Urinary bladder (tissue), 4 donors: ENCODE measurements around the gene BAG3. TPM values are rescaled to one million over a fixed set of nuclear protein-coding genes. Genes with fewer than 3 reads are reported as not detected.
"Not testable (repeated sequence)": the region's sequence is repeated elsewhere in the genome, so short reads cannot be mapped to it uniquely, and the experiment has no call there.

Experiments used
- DNase-seq: peaks from one replicate; pipeline ENCODE4 v3.0.0-alpha.2; 2015; ENCODE audit errors: extremely low spot score
- H3K27ac ChIP-seq: one replicate; pipeline ENCODE4 v1.5.1; 2013; ENCODE audit warnings: low read depth, mild to moderate bottlenecking, moderate library complexity
- H3K36me3 ChIP-seq: one replicate; pipeline ENCODE4 v1.6.1; 2013; ENCODE audit warnings: mild to moderate bottlenecking, moderate library complexity; ENCODE audit not compliant: insufficient read depth
- H3K4me1 ChIP-seq: one replicate; pipeline ENCODE4 v1.6.1; 2013; ENCODE audit warnings: mild to moderate bottlenecking, moderate library complexity; ENCODE audit not compliant: insufficient read depth
- H3K4me3 ChIP-seq: one replicate; pipeline ENCODE4 v1.5.1; 2013; ENCODE audit warnings: low read depth, low read length
- whole genome bisulfite sequencing: extraction: QIAGEN DNeasy Blood & Tissue Kit; methylation state at CpG from one replicate; pipeline ENCODE4 v1.1.7; 2013; 5-methylcytosine and 5-hydroxymethylcytosine counted together
- polyA plus RNA-seq: library from polyadenylated mRNA; stranded (reverse); fragments of 200-250 nt; gene quantifications from one replicate; pipeline ENCODE4 v1.2.3, GENCODE V29; 2013
- total RNA-seq: library from RNA; depleted of rRNA; stranded (reverse); fragments of >200 nt; gene quantifications from one replicate; pipeline ENCODE4 v1.2.3, GENCODE V29; 2014
- donor health status: healthy with polysubstance abuse.
- donor health status: healthy.

The BAG3 gene
- total and polyA plus RNA-seq, 2 donors, result 8.2 to 70.0 TPM

DNA sequence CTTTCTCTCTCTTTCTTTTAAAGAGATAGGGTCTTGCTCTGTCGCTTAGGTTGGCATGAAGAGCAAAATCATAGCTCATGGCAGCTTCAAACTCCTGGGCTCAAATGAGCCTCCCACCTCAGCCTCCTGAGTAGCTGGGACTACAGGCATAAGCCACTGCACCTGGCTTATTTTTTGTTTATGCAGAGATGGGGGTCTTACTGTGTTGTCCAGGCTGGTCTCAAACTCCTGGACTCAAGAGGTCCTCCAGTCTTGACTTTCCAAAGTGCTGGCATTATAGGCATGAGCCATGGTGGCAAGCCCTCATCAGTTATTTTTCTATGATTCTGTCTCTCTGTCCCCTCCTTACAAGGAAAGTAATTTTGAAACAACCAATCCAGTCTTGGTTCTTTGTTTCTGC, 1.1 kb upstream of the BAG3 start:
- 100% methylated on average over 1 of the region's 1 CpG for WGBS
- H3K36me3 ChIP-seq, result no peaks in the 10 kb centered on the region
- no peak for DNase-seq
- no peak overlapping the region for H3K4me3 ChIP-seq
- peaks cover 1% of the 10 kb centered on the region for H3K4me1 ChIP-seq
- H3K27ac ChIP-seq, result no peak overlapping the region

DNA sequence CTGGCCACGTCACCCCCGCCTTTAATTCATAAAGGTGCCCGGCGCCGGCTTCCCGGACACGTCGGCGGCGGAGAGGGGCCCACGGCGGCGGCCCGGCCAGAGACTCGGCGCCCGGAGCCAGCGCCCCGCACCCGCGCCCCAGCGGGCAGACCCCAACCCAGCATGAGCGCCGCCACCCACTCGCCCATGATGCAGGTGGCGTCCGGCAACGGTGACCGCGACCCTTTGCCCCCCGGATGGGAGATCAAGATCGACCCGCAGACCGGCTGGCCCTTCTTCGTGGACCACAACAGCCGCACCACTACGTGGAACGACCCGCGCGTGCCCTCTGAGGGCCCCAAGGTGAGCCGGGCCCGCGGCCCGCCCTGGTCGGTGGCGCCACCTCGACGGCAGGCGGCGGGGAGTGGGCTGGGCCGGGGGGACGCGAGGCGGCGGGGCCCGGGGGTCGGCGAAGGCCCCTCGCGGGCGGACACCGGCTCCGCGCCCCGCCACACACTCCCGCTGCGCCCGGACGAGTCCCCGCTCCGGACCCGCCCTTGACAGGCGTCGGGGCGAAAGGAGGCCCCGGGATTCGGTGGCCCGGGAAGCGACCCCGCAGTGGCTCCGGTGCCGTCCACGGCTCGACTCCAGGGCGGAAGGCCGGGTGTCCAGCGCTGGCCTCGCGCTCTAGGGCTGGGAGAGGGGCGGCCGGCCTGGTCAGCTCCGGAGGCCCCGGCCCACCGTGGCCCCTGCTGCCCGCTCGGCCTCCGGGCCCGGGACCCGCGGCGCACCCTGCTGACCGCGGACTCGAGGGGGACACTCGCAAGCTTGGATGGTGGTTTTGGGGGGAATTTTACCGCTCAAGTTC, 557 bp downstream of the BAG3 start:
- H3K27ac ChIP-seq, result peak overlapping the region; percentile 98
- H3K36me3 ChIP-seq, result no peaks in the 10 kb centered on the region
- WGBS, result under 1% methylated on average over 107 of the region's 107 CpGs
- no peak for DNase-seq
- H3K4me3 ChIP-seq, result peak overlapping the region; percentile 98
- peaks cover 1% of the 10 kb centered on the region for H3K4me1 ChIP-seq

DNA sequence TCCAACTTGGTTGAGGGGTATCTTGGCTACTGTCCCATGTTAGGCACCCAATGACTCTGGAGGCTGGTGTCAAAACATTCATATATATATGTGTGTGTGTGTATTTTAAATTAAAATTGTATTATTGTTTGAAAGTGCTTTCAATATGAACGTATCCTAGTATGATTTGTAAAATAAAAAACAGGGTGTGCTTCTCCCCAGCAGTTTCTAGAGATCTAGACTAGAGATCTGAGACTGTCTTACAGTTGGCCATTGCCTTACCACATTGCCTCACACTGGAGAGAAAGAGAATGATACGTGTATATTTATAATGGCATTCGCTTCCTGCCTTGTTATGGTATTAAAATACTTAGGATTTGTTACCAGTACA, 1.2 kb downstream of the BAG3 start:
- 5% methylated on average over 3 of the region's 3 CpGs for WGBS
- H3K27ac ChIP-seq, result peak overlapping the region; percentile 98

DNA sequence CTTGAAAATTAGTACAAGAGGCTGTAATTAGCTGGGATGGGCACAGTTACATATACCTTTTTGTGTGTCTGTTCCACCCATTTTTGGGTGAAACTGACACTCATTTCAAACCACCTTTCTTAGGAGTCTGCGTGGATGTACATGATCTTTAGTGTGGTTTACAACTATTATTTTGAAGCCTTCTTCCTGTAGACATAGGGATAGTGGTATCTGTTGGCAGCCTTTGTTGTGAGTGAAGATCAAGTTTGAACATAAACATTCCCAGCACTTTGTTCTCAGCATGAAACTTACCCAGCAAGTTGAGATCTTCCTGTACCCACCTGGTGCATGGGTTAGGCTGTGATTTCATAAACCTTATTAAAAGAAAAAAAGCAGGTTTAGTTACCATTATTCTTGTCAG, 2.0 kb downstream of the BAG3 start:
- H3K36me3 ChIP-seq, result no peaks in the 10 kb centered on the region
- peak overlapping the region; percentile 23 for H3K4me3 ChIP-seq
- WGBS, result 48% methylated on average over 1 of the region's 1 CpG
- no peak for DNase-seq
- H3K27ac ChIP-seq, result no peak overlapping the region
- H3K4me1 ChIP-seq, result peaks cover 1% of the 10 kb centered on the region

More for the DNA sequence above, 1.2 kb downstream of the BAG3 start:
- Histone ChIP-seq H3K36me3 (no peaks in the 10 kb centered on the region), H3K4me3 (peak overlapping the region; percentile 98), H3K4me1 (peaks cover 1% of the 10 kb centered on the region)
- DNase-seq, result no peak

DNA sequence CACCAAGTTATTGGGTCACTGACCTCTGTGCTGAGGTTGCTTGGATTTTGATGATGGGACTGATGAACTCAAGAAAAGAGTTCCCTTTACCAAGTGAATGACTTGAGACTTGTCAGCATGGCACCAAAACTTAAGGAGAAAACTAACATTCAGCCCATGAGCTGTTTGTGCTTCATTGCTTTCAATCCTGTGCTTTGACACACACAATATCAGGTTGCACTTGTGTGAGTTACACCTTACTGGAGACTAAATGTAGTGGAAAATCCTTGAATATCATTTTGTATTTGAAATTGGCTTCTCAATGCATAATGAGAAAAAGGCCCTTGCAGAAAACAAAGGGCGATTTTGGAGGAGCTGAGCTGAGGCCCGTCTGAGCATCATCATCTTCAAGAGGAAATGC, 2.7 kb downstream of the BAG3 start:
- Histone ChIP-seq H3K27ac (no peak overlapping the region), H3K36me3 (no peaks in the 10 kb centered on the region), H3K4me3 (no peak overlapping the region), H3K4me1 (peaks cover 3% of the 10 kb centered on the region)
- WGBS, result 74% methylated on average over 2 of the region's 2 CpGs
- DNase-seq, result no peak

DNA sequence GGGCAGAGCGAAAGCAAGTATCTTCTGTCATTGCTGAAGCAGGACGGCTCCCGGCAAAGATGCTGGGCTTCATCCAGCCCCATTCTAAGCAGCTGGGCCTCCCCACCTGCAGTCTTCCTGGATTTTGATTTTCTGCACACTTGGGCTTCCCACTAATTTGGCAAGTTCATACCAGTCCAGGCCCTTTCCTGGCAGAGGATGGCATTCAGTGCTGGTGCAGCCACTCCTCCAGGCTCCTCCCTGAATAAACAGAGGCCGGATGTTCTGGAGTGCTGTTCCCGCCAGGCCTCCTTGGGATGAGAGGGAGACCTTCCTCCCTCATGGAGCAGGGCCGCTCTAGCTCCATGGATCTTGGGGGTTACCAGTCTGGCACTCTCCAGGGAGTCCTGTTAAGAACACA, 3.4 kb downstream of the BAG3 start:
- Histone ChIP-seq H3K4me1 (peaks cover 4% of the 10 kb centered on the region), H3K4me3 (no peak overlapping the region), H3K27ac (peak overlapping the region; percentile 47), H3K36me3 (no peaks in the 10 kb centered on the region)
- no peak for DNase-seq
- 65% methylated on average over 6 of the region's 6 CpGs for WGBS

DNA sequence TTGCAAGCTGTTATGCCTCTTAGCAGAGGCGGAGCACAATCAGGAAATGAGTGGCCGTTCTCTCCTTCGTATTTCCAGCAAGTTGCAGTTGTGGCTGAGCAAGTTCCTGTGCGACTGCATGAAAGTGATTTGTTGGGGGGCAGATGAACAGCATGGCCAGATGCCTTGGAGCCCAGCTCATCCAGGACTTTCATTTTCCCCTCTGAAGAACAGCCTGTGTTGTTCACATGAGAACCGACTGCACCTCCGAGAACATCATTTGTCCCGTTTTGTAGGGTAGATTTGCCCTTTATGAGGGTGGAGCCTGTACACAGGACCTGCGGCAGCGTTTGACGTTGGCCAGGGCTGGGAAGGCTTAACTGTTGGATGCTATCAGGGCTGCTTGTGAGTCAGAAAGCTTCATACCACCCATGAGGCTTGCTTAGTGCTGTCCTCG, 4.4 kb downstream of the BAG3 start:
- no peak for DNase-seq
- 17% methylated on average over 11 of the region's 11 CpGs for WGBS
- H3K4me1 ChIP-seq, result peaks cover 4% of the 10 kb centered on the region
- no peak overlapping the region for H3K27ac ChIP-seq
- H3K36me3 ChIP-seq, result no peaks in the 10 kb centered on the region
- no peak overlapping the region for H3K4me3 ChIP-seq

DNA sequence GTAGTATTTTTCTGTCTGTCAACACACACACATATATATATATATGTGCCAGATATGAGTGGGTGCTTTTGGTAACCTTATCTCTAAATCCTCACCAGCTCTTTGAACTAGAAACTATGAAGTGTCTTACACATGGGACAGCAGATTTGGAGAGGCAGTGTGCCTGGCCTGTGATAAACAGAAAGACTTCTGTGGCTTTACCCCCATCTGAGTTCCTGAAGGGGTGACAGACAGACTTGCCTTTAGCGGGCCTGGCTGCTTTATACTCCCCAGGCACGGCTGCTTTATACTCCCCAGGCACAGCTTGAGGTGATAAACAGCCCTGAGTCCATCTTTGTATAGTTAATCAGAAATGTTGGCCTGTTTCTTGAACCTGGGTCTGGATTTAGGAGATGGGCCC, 5.6 kb downstream of the BAG3 start:
- WGBS, result 55% methylated on average over 2 of the region's 2 CpGs
- Histone ChIP-seq H3K4me1 (peaks cover 4% of the 10 kb centered on the region), H3K36me3 (no peaks in the 10 kb centered on the region), H3K27ac (no peak overlapping the region), H3K4me3 (no peak overlapping the region)
- no peak for DNase-seq

DNA sequence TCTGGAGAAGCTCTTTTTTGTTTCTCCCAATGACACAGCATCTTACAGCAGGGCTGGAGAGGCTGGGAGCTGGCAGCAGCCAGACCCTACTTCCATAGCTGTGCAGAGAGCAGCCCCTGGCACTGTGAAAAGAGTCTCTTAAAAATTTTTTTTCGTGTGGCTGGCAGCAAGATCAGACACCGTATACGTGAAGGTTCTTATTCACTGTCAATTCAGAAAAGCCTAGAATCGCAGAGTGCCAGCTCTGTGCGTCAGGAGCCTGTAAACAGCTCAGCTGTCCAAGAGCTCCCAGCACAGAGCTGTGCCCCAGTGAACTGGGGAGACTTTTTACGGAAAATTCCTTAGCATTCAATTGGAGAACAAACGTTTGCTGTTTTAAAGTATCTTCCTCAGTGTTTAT, 6.5 kb downstream of the BAG3 start:
- H3K4me3 ChIP-seq, result no peak overlapping the region
- H3K4me1 ChIP-seq, result peaks cover 4% of the 10 kb centered on the region
- no peak for DNase-seq
- H3K36me3 ChIP-seq, result no peaks in the 10 kb centered on the region
- peak overlapping the region; percentile 27 for H3K27ac ChIP-seq
- 32% methylated on average over 7 of the region's 7 CpGs for WGBS

DNA sequence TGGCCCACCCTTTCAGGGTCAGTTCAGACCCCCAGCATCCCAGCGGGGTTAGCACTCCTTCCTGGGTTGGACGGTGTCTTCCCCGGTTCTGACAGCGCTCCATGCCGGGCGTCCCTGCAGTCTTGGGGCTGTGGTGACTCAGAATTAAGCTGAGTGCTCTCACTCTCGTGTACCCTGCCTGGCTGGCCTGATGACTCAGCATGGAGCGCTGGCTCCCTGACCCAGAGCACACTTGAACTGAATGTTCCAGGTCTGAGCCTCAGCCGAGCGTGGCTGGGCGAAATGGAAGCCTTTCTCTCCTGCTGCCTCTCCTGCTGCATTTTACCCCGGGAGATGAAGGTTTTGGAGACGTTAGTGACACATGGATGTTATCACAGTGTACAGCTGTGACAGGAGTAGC, 7.1 kb downstream of the BAG3 start:
- 19% methylated on average over 13 of the region's 13 CpGs for WGBS
- no peak for DNase-seq
- H3K36me3 ChIP-seq, result no peaks in the 10 kb centered on the region

DNA sequence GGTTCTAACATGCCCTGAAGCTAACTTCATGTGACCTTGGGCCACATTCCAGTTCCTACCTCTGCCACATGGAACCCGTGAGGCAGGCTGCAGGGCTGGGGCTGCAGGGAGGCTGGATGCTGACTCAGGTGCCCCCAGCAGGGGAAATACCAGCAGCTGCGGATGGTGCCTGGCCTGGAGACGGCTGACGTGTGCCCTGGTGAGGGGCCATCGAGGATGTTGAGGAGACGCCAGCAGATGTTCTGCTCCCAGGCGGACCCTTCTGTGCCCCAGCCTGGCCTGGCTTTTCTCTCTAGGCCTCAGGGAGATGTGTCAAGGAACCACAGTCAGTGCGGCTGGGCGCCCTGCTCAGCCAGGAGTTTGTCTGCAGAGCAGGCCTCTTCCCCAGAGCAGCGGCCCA, 8.8 kb downstream of the BAG3 start:
- no peak for DNase-seq
- no peak overlapping the region for H3K4me3 ChIP-seq
- no peaks in the 10 kb centered on the region for H3K36me3 ChIP-seq
- no peak overlapping the region for H3K27ac ChIP-seq
- peaks cover 3% of the 10 kb centered on the region for H3K4me1 ChIP-seq
- 88% methylated on average over 10 of the region's 10 CpGs for WGBS

More for the DNA sequence above, 7.1 kb downstream of the BAG3 start:
- Histone ChIP-seq H3K4me3 (no peak overlapping the region), H3K27ac (peak overlapping the region; percentile 81), H3K4me1 (peaks cover 4% of the 10 kb centered on the region)

DNA sequence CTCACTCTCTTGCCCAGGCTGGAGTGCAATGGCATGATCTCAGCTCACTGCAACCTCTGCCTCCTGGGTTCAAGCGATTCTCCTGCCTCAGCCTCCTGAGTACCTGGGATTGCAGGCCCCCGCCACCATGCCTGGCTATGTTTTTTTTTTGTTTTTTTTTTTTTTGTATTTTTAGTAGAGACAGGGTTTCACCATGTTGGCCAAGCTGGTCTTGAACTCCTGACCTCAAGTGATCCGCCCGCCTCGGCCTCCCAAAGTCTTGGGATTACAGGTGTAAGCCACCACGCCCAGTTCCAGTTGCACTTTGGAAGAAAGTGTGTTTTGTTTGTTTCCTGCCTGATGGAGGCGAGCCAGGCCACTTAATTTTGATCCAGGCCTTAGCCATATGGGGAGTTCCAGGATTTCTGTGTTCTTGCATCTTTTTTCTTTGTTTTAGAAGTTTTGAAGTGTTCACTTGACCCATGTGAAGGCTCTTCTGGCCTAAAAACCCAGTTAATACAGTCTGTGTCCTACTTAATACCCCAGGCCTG, 11.0 kb downstream of the BAG3 start:
- not testable (repeated sequence) for DNase-seq, H3K4me1 ChIP-seq, H3K4me3 ChIP-seq, H3K36me3 ChIP-seq, H3K27ac ChIP-seq
- 78% methylated on average over 7 of the region's 7 CpGs for WGBS

DNA sequence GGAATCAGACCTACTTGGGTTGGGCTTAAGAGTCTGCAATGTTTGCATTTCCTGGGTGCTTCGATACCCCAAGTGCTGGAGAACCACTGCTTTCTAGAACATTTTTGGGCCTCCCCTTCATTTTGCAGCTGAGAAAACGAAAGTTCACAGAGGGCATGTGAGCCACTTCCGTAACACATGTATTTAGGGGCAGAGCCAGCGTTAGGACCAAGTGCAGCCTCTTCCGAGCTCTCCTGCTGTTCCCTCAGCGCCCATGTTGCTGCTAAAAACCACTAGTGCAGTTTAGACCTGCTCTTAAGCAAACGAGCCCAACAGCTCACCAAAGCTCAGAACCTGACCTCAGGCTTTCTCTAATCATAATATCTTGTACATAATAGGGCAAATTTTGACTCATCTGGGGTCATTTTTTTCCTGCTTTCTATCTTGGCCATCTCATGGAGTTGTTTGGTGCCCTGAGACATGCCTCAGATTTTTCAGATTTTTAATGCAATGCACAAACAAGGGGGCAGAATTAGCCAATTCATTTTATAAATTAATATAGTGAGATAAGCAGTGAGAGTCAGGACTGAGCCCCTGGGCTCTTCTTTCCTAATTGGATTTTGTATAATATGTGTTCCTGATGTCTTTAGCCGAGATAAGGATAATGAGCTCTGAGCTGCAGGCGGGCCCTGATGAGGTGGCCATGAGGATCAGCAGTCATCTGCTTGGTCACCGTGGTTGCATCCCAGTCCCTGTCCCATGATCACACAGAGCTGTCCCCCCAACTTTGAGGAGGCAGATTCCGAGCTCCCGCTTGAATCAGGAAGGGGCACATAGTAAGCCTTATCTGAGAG, 12.9 kb downstream of the BAG3 start:
- Histone ChIP-seq H3K4me1 (no peaks in the 10 kb centered on the region), H3K27ac (no peak overlapping the region), H3K36me3 (no peaks in the 10 kb centered on the region), H3K4me3 (no peak overlapping the region)
- WGBS, result 78% methylated on average over 12 of the region's 12 CpGs
- no peak for DNase-seq
